ELR (cell line): Measurements from ENCODE around the gene ARHGEF28.

Source experiments
- DNase-seq: peaks from one replicate; pipeline ENCODE4 v3.0.0-alpha.2; 2015; ENCODE audit warnings: low read depth

The ARHGEF28 gene, protein sequence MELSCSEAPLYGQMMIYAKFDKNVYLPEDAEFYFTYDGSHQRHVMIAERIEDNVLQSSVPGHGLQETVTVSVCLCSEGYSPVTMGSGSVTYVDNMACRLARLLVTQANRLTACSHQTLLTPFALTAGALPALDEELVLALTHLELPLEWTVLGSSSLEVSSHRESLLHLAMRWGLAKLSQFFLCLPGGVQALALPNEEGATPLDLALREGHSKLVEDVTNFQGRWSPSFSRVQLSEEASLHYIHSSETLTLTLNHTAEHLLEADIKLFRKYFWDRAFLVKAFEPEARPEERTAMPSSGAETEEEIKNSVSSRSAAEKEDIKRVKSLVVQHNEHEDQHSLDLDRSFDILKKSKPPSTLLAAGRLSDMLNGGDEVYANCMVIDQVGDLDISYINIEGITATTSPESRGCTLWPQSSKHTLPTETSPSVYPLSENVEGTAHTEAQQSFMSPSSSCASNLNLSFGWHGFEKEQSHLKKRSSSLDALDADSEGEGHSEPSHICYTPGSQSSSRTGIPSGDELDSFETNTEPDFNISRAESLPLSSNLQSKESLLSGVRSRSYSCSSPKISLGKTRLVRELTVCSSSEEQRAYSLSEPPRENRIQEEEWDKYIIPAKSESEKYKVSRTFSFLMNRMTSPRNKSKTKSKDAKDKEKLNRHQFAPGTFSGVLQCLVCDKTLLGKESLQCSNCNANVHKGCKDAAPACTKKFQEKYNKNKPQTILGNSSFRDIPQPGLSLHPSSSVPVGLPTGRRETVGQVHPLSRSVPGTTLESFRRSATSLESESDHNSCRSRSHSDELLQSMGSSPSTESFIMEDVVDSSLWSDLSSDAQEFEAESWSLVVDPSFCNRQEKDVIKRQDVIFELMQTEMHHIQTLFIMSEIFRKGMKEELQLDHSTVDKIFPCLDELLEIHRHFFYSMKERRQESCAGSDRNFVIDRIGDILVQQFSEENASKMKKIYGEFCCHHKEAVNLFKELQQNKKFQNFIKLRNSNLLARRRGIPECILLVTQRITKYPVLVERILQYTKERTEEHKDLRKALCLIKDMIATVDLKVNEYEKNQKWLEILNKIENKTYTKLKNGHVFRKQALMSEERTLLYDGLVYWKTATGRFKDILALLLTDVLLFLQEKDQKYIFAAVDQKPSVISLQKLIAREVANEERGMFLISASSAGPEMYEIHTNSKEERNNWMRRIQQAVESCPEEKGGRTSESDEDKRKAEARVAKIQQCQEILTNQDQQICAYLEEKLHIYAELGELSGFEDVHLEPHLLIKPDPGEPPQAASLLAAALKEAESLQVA (N-terminal part only)

GRCh38 chr5:73625944-73626811 lies at the start of gene ARHGEF28:
ARHGEF28 (plus strand) TSS chr5:73626196; CDS start chr5:73684852, 58,656 bp downstream.
- peak; percentile 83 for DNase-seq

DNA sequence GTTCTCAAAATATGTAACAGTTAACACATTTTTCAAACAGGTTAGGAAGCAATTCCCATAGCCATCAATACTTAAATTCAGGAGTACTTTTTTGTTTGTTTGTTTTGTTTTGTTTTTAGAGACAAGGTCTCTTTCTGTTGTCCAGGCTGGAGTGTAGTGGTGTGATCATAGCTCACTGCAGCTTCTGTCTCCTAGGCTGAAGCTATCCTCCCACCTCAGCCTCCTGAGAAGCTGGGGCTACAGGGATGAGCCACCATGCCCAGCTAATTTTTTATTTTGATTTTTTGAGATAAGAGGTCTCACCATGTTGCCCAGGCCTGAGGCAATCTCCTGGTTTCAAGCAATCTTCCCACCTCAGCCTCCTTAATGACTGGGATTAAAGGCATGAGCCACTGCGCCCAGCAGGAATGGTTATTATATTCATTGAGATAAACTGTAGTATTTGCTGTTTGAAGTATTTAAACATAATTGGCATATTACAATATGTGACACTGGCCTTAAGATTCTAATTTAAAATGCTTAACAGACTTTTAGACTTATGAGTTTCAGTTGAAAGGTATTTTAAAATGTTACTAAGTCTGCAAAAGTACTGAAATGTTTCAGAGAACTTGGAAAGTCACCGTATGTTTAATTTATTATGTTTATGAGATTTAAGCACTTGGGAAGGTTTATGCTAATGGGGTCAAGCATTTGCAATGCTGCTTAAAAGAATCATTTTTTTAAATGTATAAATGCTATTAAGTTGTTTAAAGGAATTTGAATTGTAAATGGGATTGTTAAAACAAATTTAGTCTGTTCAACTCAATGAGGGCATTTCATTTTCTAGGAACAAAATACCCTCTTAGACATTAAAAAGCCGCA lies 43.5 kb upstream of the ARHGEF28 start:
- no peak for DNase-seq

DNA sequence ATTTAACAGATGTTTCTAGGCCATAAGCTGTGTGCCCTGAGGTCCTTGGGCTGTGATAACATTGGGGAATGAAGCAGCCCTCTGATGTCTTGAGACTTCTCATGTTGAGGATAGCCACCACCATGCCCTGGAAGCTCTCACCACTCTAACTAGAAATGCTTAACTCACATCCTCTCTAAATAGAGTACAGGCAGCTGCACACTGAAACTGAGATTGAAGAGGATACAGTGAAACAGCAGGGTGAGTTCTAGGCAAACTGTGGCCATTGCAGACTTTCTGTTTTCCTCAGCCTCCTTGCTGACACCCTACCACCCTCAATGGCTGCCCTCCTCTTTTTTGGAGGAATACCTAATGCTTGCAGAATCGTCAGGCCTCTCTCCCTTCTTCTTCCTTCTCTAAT lies 38.1 kb upstream of the ARHGEF28 start:
- DNase-seq: no peak

GRCh38 chr5:73591102-73591695 lies 34.8 kb upstream of the ARHGEF28 start:
- DNase-seq: peak; percentile 90

DNA sequence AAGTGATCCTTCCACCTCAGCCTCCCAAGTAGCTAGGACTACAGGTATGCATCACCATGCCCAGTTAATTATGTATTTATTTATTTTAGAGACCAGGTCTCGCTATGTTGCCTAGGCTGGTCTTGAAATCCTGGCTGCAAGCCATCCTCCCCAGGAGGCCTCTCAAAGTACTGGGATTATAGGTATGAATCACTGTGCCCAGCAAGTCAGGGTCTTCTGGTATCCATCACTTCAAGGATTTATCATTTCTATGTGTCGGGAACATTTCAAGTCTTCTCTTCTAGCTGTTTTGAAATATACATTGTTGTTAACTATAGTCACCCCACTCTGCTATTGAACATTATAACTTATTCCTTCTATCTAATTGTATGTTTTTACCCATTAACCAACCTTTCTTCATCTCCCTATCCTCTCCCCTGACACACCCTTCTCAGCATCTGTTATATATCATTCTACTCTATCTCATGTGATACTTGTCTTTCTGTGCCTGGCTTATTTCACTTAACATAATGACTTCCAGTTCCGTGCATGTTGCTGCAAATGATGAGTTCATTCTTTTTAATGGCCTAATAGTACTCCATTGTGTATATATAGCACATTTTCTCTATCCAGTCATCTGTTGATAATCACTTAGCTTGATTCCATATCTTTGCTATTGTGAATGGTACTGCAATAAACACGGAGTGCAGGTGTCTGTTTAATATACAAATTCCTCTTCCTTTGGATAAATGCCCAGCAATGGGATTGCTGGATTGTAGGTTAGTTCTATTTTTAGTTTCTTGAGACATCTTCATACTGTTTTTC lies 34.1 kb upstream of the ARHGEF28 start:
- peak; percentile 79 for DNase-seq

GRCh38 chr5:73592551-73592950 lies 33.4 kb upstream of the ARHGEF28 start:
- DNase-seq: peak; percentile 83

DNA sequence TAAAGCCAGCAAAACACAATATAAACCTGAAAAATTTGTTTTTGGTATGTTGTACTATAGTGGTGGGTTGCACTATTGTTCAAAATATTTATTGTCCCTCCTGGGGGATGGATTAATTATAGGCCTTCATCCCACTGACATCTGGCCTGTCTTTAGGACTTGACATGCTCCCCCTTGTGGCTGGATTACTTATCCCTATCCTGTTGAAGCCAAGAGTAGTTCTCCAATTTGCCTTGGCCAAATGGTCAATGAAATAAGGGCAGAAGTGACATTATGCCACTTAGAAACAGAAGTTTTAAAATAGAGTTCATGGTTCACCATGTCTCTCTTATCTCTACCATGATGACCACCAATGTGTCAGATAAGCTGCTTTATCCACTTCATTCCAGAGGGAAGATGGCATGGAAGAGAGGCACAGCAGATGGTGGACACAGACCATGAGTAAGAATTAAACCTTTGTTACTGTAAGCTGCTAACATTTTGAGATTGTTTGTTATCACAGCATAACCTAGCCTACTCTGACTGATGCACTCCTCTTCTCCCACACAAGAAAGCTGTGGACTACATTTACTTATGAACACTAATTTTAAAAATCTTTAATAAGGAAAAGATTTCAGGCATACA lies 29.2 kb upstream of the ARHGEF28 start:
- peak; percentile 82 for DNase-seq

DNA sequence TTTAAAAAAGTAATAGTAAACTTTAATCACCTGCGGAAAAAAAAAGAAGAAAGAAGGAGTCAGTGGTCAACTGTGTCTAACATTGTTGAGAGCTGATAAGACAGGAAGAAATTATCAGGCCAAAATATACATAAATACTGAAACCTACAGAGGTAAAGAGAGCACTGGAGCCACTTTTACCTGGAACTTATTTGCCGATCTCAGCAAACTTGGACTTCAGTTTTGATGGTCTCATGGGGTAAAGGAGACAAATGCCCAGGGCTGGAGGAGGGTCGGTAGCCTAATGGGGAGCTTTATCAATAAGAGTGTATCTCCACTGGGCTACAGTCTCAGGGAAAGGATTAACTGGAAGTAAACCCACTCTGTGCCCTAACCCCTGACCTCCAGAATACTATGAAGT lies 26.6 kb upstream of the ARHGEF28 start:
- no peak for DNase-seq

- DNase-seq: no peak
These were observed 22.0 kb upstream of the ARHGEF28 start for GRCh38 chr5:73603998-73604397.

DNA sequence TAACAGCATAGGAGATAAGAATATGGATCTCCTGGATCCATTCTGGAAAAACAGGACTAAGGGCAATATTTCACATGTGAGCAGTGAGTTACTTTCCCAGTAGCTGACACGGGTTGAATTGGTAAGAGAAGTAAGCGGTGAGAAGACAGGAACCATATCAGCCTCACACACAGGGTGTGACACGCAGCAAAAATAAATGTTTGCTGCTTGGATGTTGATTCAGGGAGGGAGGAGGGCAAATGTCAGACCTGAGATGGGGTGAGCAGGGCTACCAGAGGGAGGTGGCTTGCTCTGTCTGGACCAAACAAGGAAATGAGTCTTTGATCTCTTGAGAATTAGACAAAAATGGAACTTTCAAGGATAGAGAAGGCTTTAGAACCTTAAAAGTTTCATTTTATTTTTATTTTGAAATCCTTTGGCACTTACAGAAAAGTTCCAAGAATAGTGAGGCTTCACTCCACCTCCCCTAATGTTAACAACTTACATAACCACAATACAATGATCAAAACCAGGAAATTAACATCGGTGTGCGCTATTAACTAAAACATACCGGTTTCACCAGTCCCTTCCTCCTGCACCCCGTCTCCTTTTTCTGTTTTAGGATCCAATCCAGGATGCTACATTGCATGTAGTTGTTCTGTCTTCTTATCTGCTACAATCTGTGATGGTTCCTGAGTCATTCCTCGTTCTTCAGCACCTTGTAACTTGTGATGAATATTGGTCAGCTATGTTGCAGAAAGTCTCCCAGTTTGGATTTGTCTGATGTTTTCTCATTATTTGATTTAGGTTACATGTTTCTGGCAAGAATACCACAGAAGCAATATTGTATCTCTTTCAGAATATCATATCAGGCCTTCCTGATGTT lies 20.5 kb upstream of the ARHGEF28 start:
- DNase-seq: peak; percentile 84

DNA sequence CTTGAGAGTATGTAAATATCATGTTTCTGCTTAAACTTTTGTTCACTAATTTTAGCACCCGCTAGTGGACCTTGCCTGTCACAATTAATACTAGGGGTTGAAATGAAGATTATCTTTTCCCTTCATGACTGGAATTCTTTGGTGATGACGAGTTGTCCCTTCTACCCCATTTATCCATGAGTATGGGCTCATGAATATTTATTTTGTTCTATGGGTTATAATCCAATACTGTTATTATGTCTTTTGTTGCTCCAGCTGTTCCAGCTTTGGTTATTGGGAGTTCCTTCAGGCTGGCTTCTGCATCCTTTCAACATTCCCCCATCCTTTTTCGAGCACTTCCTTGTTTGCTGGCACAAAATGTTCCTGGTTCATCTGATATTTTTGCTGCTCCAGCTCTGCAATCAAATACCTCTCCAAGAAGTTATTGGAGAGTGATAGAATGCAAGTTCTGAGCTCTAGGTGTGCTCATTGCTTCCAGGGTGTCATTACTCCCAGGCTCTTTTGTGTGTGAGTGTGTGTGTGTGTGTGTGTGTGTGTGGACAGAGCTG lies 19.7 kb upstream of the ARHGEF28 start:
- peak; percentile 58 for DNase-seq

DNA sequence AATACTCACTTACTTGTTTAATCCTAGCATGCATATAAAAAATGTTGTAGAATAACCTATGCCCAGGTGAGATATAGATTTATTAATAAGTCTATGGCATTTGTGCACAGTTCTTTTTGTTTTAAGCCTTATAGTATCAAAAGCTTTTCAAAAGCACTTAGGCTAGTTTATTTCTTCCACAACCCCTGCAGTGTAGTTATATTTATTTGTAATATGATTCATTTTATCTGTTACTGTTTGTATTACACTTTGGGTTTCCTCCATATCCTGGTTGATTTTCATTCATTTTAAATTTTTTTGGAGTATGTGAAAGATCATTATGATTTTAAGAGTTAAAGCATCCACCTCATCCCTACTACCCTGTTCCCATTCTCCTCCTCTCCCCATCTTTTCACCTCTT lies 18.8 kb upstream of the ARHGEF28 start:
- DNase-seq: no peak

- DNase-seq: no peak
These were observed 13.2 kb upstream of the ARHGEF28 start for GRCh38 chr5:73612799-73613198.

DNA sequence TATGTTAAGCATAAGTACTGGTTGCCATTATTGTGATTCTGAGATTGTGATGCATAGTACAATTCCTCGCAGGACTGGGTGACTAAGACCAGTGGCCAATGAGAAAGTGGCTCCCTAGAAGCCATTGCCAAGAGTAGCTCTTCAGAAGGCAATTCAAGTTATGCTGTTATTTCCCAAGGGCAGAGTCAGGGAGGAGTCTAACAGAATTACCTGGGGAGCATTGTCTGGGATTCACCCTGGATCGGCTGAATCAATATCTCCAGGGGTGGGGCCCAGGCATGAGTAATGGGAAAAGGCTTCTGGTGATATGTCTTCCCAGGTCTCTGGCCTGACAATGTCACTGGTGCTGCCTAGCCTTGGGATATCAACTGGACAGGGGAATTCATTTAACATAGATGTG lies 10.9 kb upstream of the ARHGEF28 start:
- DNase-seq: peak; percentile 41

- no peak for DNase-seq
These were observed 10.0 kb upstream of the ARHGEF28 start for GRCh38 chr5:73615947-73616346.

DNA sequence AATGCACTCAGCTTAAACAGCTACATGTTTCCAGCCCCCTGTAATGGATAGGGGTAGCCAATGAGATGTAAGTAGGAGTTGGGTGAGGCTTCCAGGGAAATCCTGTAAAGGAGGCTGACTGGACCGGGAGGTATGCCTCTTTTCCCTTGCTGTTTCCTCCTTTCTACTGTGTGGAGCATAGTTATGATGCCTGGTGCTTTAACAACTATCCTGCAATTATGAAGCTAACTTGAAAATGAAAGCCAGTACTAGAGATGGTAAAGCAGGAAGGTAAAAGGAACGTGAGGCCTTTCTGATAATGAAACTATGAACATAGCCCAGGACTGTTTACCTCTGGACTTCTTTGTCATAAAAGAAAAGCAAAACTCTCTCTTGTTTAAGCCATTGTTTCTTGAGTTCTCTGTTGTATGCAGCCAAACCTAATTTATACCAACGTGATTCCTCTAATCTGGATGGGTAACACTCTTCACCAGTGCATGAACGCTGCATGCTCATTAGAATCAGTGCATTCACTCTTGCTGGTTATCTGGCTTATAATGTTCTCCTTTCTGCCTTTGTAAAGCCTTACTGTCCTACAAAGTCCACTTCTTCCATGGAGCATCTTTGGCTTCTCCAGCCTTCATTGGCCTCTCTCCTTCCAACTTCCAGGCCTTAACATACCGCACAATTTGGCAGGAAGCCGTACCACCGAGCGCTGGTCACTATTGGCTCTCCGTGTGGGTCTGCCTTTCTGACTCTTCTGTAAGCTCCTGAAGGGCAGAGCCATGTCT lies 8.3 kb upstream of the ARHGEF28 start:
- peak; percentile 67 for DNase-seq
